HepG2 (cell line): Measurements from ENCODE around the gene ABT1. TPM values are rescaled to one million over a fixed set of nuclear protein-coding genes. Genes with fewer than 3 reads are reported as not detected.

Source experiments
- ATF1 ChIP-seq: IDR thresholded peaks from 2 replicates; pipeline ENCODE4 v1.6.1; 2016; ENCODE audit warnings: mild to moderate bottlenecking, control low read depth
- ATF3 ChIP-seq: sonication (generic); formaldehyde crosslinking; IDR thresholded peaks from 2 replicates; pipeline ENCODE4 v1.4.0; 2020; ENCODE audit warnings: missing genetic modification reagents
- BRCA1 ChIP-seq: sonication (generic); formaldehyde crosslinking; IDR thresholded peaks from 2 replicates; pipeline ENCODE4 v1.4.0; 2020; ENCODE audit warnings: missing genetic modification reagents
- ETV6 ChIP-seq: sonication (generic); formaldehyde crosslinking; conservative IDR thresholded peaks from 2 replicates; pipeline ENCODE4 v1.4.0; 2020; ENCODE audit warnings: missing genetic modification reagents
- FOXK1 ChIP-seq: sonication (generic); formaldehyde crosslinking; IDR thresholded peaks from 2 replicates; pipeline ENCODE4 v1.4.0; 2020; ENCODE audit warnings: low read depth, missing genetic modification reagents, borderline replicate concordance
- GATAD2A ChIP-seq: IDR thresholded peaks from 2 replicates; pipeline ENCODE4 v1.6.1; 2016
- HHEX ChIP-seq: IDR thresholded peaks from 2 replicates; pipeline ENCODE4 v1.6.1; 2016; ENCODE audit warnings: control low read depth
- HOXA7 ChIP-seq: sonication (generic); formaldehyde crosslinking; IDR thresholded peaks from 2 replicates; pipeline ENCODE4 v1.8.1; 2022; ENCODE audit warnings: mild to moderate bottlenecking, missing genetic modification reagents, moderate library complexity
- MXD4 ChIP-seq: IDR thresholded peaks from 2 replicates; pipeline ENCODE4 v1.6.1; 2016; ENCODE audit warnings: mild to moderate bottlenecking, missing biosample characterization, missing genetic modification reagents
- POLR2G ChIP-seq: fragments of 200-400 bp; formaldehyde crosslinking; IDR thresholded peaks from 2 replicates; pipeline ENCODE4 v1.6.1; 2018; ENCODE audit warnings: mild to moderate bottlenecking, low read depth, low read length, moderate library complexity
- RBAK ChIP-seq: sonication (generic); formaldehyde crosslinking; IDR thresholded peaks from 2 replicates; pipeline ENCODE4 v1.5.1; 2020; ENCODE audit warnings: mild to moderate bottlenecking, missing genetic modification reagents
- SNAPC5 ChIP-seq: sonication (generic); formaldehyde crosslinking; IDR thresholded peaks from 2 replicates; pipeline ENCODE4 v1.8.1; 2023; ENCODE audit warnings: mild to moderate bottlenecking, missing genetic modification reagents, borderline replicate concordance
- THRA ChIP-seq: sonication (generic); formaldehyde crosslinking; IDR thresholded peaks from 2 replicates; pipeline ENCODE4 v1.4.0; 2020; ENCODE audit warnings: missing genetic modification reagents, borderline replicate concordance
- TMF1 ChIP-seq: sonication (generic); formaldehyde crosslinking; IDR thresholded peaks from 2 replicates; pipeline ENCODE4 v1.8.1; 2022; ENCODE audit warnings: low read depth, missing genetic modification reagents
- ZC3H13 ChIP-seq: sonication (generic); formaldehyde crosslinking; IDR thresholded peaks from 2 replicates; pipeline ENCODE4 v1.8.1; 2023; ENCODE audit warnings: mild to moderate bottlenecking, missing genetic modification reagents, moderate library complexity
- ZFX ChIP-seq: sonication (generic); formaldehyde crosslinking; IDR thresholded peaks from 2 replicates; pipeline ENCODE4 v1.4.0; 2020; ENCODE audit warnings: mild to moderate bottlenecking, low read depth, missing genetic modification reagents, moderate library complexity
- ZMAT3 ChIP-seq: sonication (generic); formaldehyde crosslinking; conservative IDR thresholded peaks from 2 replicates; pipeline ENCODE4 v1.7.0; 2021; ENCODE audit warnings: missing genetic modification reagents
- ZNF232 ChIP-seq: sonication (generic); formaldehyde crosslinking; IDR thresholded peaks from 2 replicates; pipeline ENCODE4 v1.4.0; 2020; ENCODE audit warnings: missing genetic modification reagents, borderline replicate concordance
- ZNF558 ChIP-seq: sonication (generic); formaldehyde crosslinking; IDR thresholded peaks from 2 replicates; pipeline ENCODE4 v1.9.0; 2022; ENCODE audit warnings: mild to moderate bottlenecking, missing genetic modification reagents, borderline replicate concordance
- ZNF670 ChIP-seq: sonication (generic); formaldehyde crosslinking; IDR thresholded peaks from 2 replicates; pipeline ENCODE4 v1.8.0; 2022; ENCODE audit warnings: mild to moderate bottlenecking, missing genetic modification reagents, borderline replicate concordance
- ZNF737 ChIP-seq: sonication (generic); formaldehyde crosslinking; IDR thresholded peaks from 2 replicates; pipeline ENCODE4 v1.5.0; 2020; ENCODE audit warnings: missing genetic modification reagents, mild to moderate bottlenecking, borderline replicate concordance
- ZNF879 ChIP-seq: sonication (generic); formaldehyde crosslinking; IDR thresholded peaks from 2 replicates; pipeline ENCODE4 v1.8.1; 2023; ENCODE audit warnings: missing genetic modification reagents
- polyA plus RNA-seq, 8 experiments: library from polyadenylated mRNA; depleted of rRNA in 3 of 8; stranded (reverse) in 7 of 8; unstranded in 1 of 8; fragments of >200 nt; fragmentation: Illumina TruSeq in 4 of 8; extraction: Trizol in 4 of 8; gene quantifications; 2 replicates each; pipeline versions ENCODE4 v1.2.1 to v1.2.3, GENCODE V29; 2011 to 2016; ENCODE audit warnings: low read depth in 4 of 8, missing spikeins in 1 of 8, mixed read lengths in 1 of 8; ENCODE audit not compliant: insufficient read depth in 1 of 8
- total RNA-seq, 5 experiments: library from RNA; depleted of rRNA; stranded (reverse); fragments of >200 nt; fragmentation: Illumina TruSeq; extraction: Trizol; gene quantifications; 2 replicates each; pipeline ENCODE4 v1.2.3, GENCODE V29; 2016; ENCODE audit warnings: low read depth in 1 of 5
- TF ChIP-seq, protein P1 (sequence below): sonication (generic); formaldehyde crosslinking; IDR thresholded peaks from 2 replicates; pipeline ENCODE4 v1.4.0; 2020; ENCODE audit warnings: missing genetic modification reagents
- TF ChIP-seq, protein P2 (sequence below): fragments of 450-650 bp; IDR thresholded peaks from 2 replicates; pipeline ENCODE4 v1.6.1; 2016

Gene ABT1
- total and polyA plus RNA-seq, 2 of the 13 experiments (the other 11 are each of a cell fraction or from before 2014, with no cell fraction given), result 38.4 TPM

GRCh38 chr6:26571592-26572296, 25.0 kb upstream of the ABT1 start (continued):
- TF ChIP-seq ATF1 (CRISPR knock-in tag) (peak; percentile 69), MXD4 (CRISPR knock-in tag) (peak; percentile 59; the same call in 1 of the 2 replicates), ZC3H13 (no peak), RBAK (CRISPR knock-in tag) (peak; percentile 88; the same call in 1 of the 2 replicates), ZNF737 (CRISPR knock-in tag) (0 out of 2 replicates have a peak, but pooled peaks have one; percentile 88), ETV6 (CRISPR knock-in tag) (peak; percentile 76), SNAPC5 (CRISPR knock-in tag) (0 out of 2 replicates have a peak, but pooled peaks have one; percentile 40), BRCA1 (no peak), GATAD2A (CRISPR knock-in tag) (peak; percentile 95), HHEX (CRISPR knock-in tag) (peak; percentile 61; the same call in 1 of the 2 replicates), THRA (CRISPR knock-in tag) (peak; percentile 75), ZMAT3 (CRISPR knock-in tag) (peak; percentile 44; the same call in 1 of the 2 replicates), TMF1 (CRISPR knock-in tag) (no peak), ZNF670 (CRISPR knock-in tag) (peak; percentile 84), ZNF879 (CRISPR knock-in tag) (no peak), ATF3 (CRISPR knock-in tag) (no peak; the same call in 1 of the 2 replicates), FOXK1 (CRISPR knock-in tag) (peak; percentile 72; the same call in 1 of the 2 replicates), ZNF232 (CRISPR knock-in tag) (no peak), ZNF558 (no peak; the same call in 1 of the 2 replicates), ZFX (CRISPR knock-in tag) (peak; percentile 38; the same call in 1 of the 2 replicates), HOXA7 (CRISPR knock-in tag) (no peak), POLR2G (peak; percentile 54; the same call in 1 of the 2 replicates)
- TF ChIP-seq, protein P1, sequence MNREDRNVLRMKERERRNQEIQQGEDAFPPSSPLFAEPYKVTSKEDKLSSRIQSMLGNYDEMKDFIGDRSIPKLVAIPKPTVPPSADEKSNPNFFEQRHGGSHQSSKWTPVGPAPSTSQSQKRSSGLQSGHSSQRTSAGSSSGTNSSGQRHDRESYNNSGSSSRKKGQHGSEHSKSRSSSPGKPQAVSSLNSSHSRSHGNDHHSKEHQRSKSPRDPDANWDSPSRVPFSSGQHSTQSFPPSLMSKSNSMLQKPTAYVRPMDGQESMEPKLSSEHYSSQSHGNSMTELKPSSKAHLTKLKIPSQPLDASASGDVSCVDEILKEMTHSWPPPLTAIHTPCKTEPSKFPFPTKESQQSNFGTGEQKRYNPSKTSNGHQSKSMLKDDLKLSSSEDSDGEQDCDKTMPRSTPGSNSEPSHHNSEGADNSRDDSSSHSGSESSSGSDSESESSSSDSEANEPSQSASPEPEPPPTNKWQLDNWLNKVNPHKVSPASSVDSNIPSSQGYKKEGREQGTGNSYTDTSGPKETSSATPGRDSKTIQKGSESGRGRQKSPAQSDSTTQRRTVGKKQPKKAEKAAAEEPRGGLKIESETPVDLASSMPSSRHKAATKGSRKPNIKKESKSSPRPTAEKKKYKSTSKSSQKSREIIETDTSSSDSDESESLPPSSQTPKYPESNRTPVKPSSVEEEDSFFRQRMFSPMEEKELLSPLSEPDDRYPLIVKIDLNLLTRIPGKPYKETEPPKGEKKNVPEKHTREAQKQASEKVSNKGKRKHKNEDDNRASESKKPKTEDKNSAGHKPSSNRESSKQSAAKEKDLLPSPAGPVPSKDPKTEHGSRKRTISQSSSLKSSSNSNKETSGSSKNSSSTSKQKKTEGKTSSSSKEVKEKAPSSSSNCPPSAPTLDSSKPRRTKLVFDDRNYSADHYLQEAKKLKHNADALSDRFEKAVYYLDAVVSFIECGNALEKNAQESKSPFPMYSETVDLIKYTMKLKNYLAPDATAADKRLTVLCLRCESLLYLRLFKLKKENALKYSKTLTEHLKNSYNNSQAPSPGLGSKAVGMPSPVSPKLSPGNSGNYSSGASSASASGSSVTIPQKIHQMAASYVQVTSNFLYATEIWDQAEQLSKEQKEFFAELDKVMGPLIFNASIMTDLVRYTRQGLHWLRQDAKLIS (CRISPR knock-in tag), result no peak
- TF ChIP-seq, protein P2, sequence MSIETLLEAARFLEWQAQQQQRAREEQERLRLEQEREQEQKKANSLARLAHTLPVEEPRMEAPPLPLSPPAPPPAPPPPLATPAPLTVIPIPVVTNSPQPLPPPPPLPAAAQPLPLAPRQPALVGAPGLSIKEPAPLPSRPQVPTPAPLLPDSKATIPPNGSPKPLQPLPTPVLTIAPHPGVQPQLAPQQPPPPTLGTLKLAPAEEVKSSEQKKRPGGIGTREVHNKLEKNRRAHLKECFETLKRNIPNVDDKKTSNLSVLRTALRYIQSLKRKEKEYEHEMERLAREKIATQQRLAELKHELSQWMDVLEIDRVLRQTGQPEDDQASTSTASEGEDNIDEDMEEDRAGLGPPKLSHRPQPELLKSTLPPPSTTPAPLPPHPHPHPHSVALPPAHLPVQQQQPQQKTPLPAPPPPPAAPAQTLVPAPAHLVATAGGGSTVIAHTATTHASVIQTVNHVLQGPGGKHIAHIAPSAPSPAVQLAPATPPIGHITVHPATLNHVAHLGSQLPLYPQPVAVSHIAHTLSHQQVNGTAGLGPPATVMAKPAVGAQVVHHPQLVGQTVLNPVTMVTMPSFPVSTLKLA, result 0 out of 2 replicates have a peak, but pooled peaks have one; percentile 2
